A549 (cell line): ENCODE data around the gene R3HDM2. TPM values are rescaled to one million over a fixed set of nuclear protein-coding genes. Genes with fewer than 3 reads are reported as not detected.

Experiments
- ATAC-seq, 2 experiments: fragments of 200-7000 bp in 1 of 2; fragments of >200 bp in 1 of 2; cut with Nextera tagmentation in 1 of 2; cut with Tn5 transposase in 1 of 2; 3 replicates each; pipeline versions ENCODE4 v1.8.0 to v1.9.1; 2018 to 2020; ENCODE audit warnings: mild to moderate bottlenecking in 1 of 2, moderate library complexity in 1 of 2
- CTCF ChIA-PET: fragments of 300-600 bp; sonication (Branson Sonifier 250); formaldehyde crosslinking; extraction: SDS; loops from one replicate; lab custom pipeline; 2021; ENCODE audit warnings: antibody characterized with exemption, inconsistent platforms; lab: Yijun Ruan, JAX
- POLR2A ChIA-PET: fragments of 350-600 bp; formaldehyde crosslinking; extraction: SDS; loops from one replicate; lab custom pipeline; 2021; ENCODE audit warnings: antibody characterized with exemption, inconsistent platforms; lab: Yijun Ruan, JAX
- DNase-seq, 2 experiments: peaks; one replicate each; pipeline versions ENCODE4 v3.0.0 to v3.0.0-alpha.2; 2011 to 2016; ENCODE audit warnings: low read depth in 1 of 2, low spot score in 1 of 2
- FAIRE-seq: peaks from 2 replicates; lab custom pipeline; 2011; peaks lifted over from hg19 to GRCh38; lab: Jason Lieb, UNC
- H3K27ac ChIP-seq, 2 experiments: fragments of >200 bp; sonication (Bioruptor Twin); formaldehyde crosslinking; 3 replicates each; pipeline ENCODE4 v1.5.1; 2016 to 2017
- H3K4me1 ChIP-seq: fragments of >200 bp; sonication (Bioruptor Twin); formaldehyde crosslinking; 3 replicates; pipeline ENCODE4 v1.6.1; 2016
- H3K4me2 ChIP-seq: fragments of >200 bp; sonication (Bioruptor Twin); formaldehyde crosslinking; 3 replicates; pipeline ENCODE4 v1.6.1; 2016
- H3K4me3 ChIP-seq: fragments of >200 bp; sonication (Bioruptor Twin); formaldehyde crosslinking; 3 replicates; pipeline ENCODE4 v1.5.1; 2016
- H3K9me3 ChIP-seq: fragments of >200 bp; sonication (Bioruptor Twin); formaldehyde crosslinking; 3 replicates; pipeline ENCODE4 v1.6.1; 2016
- BHLHE40 ChIP-seq: IDR thresholded peaks from 2 replicates; pipeline ENCODE4 v1.6.1; 2012; ENCODE audit warnings: low read depth, low read length, inconsistent platforms
- CEBPB ChIP-seq, 2 experiments: fragments of >200 bp in 1 of 2; sonication (Bioruptor Twin) in 1 of 2; formaldehyde crosslinking in 1 of 2; IDR thresholded peaks; 2 replicates each; pipeline ENCODE4 v1.6.1; 2012 to 2016
- CHD4 ChIP-seq: fragments of 200-600 bp; sonication (generic); IDR thresholded peaks from 2 replicates; pipeline ENCODE4 v1.6.1; 2016; ENCODE audit warnings: antibody characterized with exemption, mild to moderate bottlenecking, borderline replicate concordance
- EHMT2 ChIP-seq: fragments of 200-600 bp; sonication (generic); IDR thresholded peaks from 2 replicates; pipeline ENCODE4 v1.6.1; 2016; ENCODE audit warnings: antibody characterized with exemption, low read depth, mild to moderate bottlenecking, moderate library complexity
- ELK1 ChIP-seq: fragments of 150-350 bp; IDR thresholded peaks from 2 replicates; pipeline ENCODE4 v1.6.1; 2014; ENCODE audit warnings: low read depth, mild to moderate bottlenecking, low read length
- ESRRA ChIP-seq: fragments of 150-350 bp; IDR thresholded peaks from 2 replicates; pipeline ENCODE4 v1.6.1; 2014; ENCODE audit warnings: mild to moderate bottlenecking, low read length, borderline replicate concordance
- FOSB ChIP-seq: fragments of 250-450 bp; sonication (Bioruptor Pico); IDR thresholded peaks from 2 replicates; pipeline ENCODE4 v1.5.0; 2020; ENCODE audit warnings: mild to moderate bottlenecking, moderate library complexity
- GATA3 ChIP-seq: IDR thresholded peaks from 2 replicates; pipeline ENCODE4 v1.6.1; 2012; ENCODE audit warnings: borderline replicate concordance
- HDAC2 ChIP-seq: fragments of 200-600 bp; sonication (generic); IDR thresholded peaks from 2 replicates; pipeline ENCODE4 v1.6.1; 2016
- HES2 ChIP-seq: fragments of >200 bp; sonication (Bioruptor Twin); formaldehyde crosslinking; IDR thresholded peaks from 2 replicates; pipeline ENCODE4 v1.6.1; 2016
- HEYL ChIP-seq: fragments of 250-450 bp; sonication (Bioruptor Pico); IDR thresholded peaks from 2 replicates; pipeline ENCODE4 v1.8.0; 2021; ENCODE audit warnings: mild to moderate bottlenecking, moderate library complexity
- HMGXB4 ChIP-seq: fragments of 250-450 bp; sonication (Bioruptor Pico); IDR thresholded peaks from 2 replicates; pipeline ENCODE4 v1.5.0; 2021; ENCODE audit warnings: mild to moderate bottlenecking, moderate library complexity, borderline replicate concordance
- HOXA7 ChIP-seq: fragments of 250-450 bp; sonication (Bioruptor Pico); IDR thresholded peaks from 2 replicates; pipeline ENCODE4 v1.5.0; 2020; ENCODE audit warnings: mild to moderate bottlenecking, moderate library complexity
- JUNB ChIP-seq: fragments of >200 bp; sonication (Bioruptor Twin); formaldehyde crosslinking; IDR thresholded peaks from 2 replicates; pipeline ENCODE4 v1.6.1; 2016
- KDM5A ChIP-seq: fragments of 200-600 bp; sonication (generic); IDR thresholded peaks from 2 replicates; pipeline ENCODE4 v1.6.1; 2016; ENCODE audit warnings: antibody characterized with exemption, mild to moderate bottlenecking
- MAX ChIP-seq: IDR thresholded peaks from 2 replicates; pipeline ENCODE4 v1.6.1; 2012
- MYC ChIP-seq: IDR thresholded peaks from 2 replicates; pipeline ENCODE4 v1.6.1; 2012; ENCODE audit warnings: mild to moderate bottlenecking, inconsistent platforms, low read length, improper control_type of control experiment, borderline replicate concordance
- NFE2L2 ChIP-seq: fragments of 150-350 bp; conservative IDR thresholded peaks from 2 replicates; pipeline ENCODE4 v1.6.1; 2014; ENCODE audit warnings: low read length
- NR3C1 ChIP-seq: fragments of >200 bp; sonication (Bioruptor Twin); formaldehyde crosslinking; IDR thresholded peaks from 3 replicates; pipeline ENCODE4 v1.6.1; 2017
- POLR2A ChIP-seq: IDR thresholded peaks from 2 replicates; pipeline ENCODE4 v1.6.1; 2012; ENCODE audit warnings: mild to moderate bottlenecking, low read length
- RAD21 ChIP-seq, 2 experiments: fragments of >200 bp in 1 of 2; sonication (Bioruptor Twin) in 1 of 2; formaldehyde crosslinking in 1 of 2; IDR thresholded peaks in 1 of 2; conservative IDR thresholded peaks in 1 of 2; 2 replicates in 1 of 2; 3 replicates in 1 of 2; pipeline ENCODE4 v1.6.1; 2012 to 2018; ENCODE audit warnings: inconsistent platforms in 1 of 2
- RARB ChIP-seq: fragments of 250-450 bp; sonication (Bioruptor Pico); IDR thresholded peaks from 2 replicates; pipeline ENCODE4 v1.8.0; 2021; ENCODE audit warnings: mild to moderate bottlenecking, moderate library complexity
- SREBF2 ChIP-seq: fragments of 450-650 bp; IDR thresholded peaks from 2 replicates; pipeline ENCODE4 v1.6.1; 2014; ENCODE audit warnings: mild to moderate bottlenecking, moderate library complexity
- TP53 ChIP-seq: fragments of 250-450 bp; sonication (Bioruptor Pico); IDR thresholded peaks from 2 replicates; pipeline ENCODE4 v1.5.0; 2021; ENCODE audit warnings: mild to moderate bottlenecking, moderate library complexity
- ZSCAN20 ChIP-seq: fragments of 250-450 bp; sonication (Bioruptor Pico); IDR thresholded peaks from 2 replicates; pipeline ENCODE4 v1.8.0; 2022; ENCODE audit warnings: mild to moderate bottlenecking, moderate library complexity
- WGBS: methylation state at CpG from one replicate; pipeline ENCODE4 v1.1.6; 2017; ENCODE audit errors: missing lambda C conversion rate; 5-methylcytosine and 5-hydroxymethylcytosine counted together
- polyA plus RNA-seq, 4 experiments: library from polyadenylated mRNA; depleted of rRNA in 3 of 4; stranded (reverse); fragments of >200 nt; fragmentation: RNase III in 1 of 4; extraction: RNeasy Plus Mini Kit Qiagen cat#74134 plus additional on column Dnase treatment in 1 of 4; gene quantifications; 2 replicates in 3 of 4; 3 replicates in 1 of 4; pipeline ENCODE4 v1.2.3, GENCODE V29; 2011 to 2017

Gene R3HDM2
- polyA plus RNA-seq, 2 of the 4 experiments (the other 2 are of a cell fraction) = 14.0 to 30.6 TPM

GRCh38 chr12:57352166-57352565 lies 78.7 kb downstream of the R3HDM2 start:
- peaks cover 4% of the 10 kb centered on the region; the same call in 2 of the 3 replicates for H3K9me3 ChIP-seq
- WGBS = 84% methylated on average over 3 of the region's 3 CpGs
- H3K4me3 ChIP-seq = no peak overlapping the region
- POLR2A ChIA-PET = no interaction called here
- FAIRE-seq = no peak
- TF ChIP-seq HEYL = no peak
- no peak for TF ChIP-seq JUNB
- TF ChIP-seq EHMT2 = no peak
- TF ChIP-seq MAX = no peak
- TF ChIP-seq NR3C1 = no peak
- TF ChIP-seq NFE2L2 = no peak
- TF ChIP-seq SREBF2 = no peak
- no peak for TF ChIP-seq KDM5A
- TF ChIP-seq, all 56 proteins: peak for 0
- Histone ChIP-seq H3K4me1 (peaks cover 6% of the 10 kb centered on the region; the same call in 1 of the 3 replicates), H3K27ac (no peak overlapping the region), H3K4me2 (no peak overlapping the region)
- ATAC-seq = no peak
- CTCF ChIA-PET = no interaction called here
- no peak for DNase-seq

GRCh38 chr12:57347284-57347683 lies 83.6 kb downstream of the R3HDM2 start:
- ChIA-PET CTCF (interaction anchor here (0.9 to 1.2 kb wide), 2 partner anchors 14 to 42 kb away, joined by 3 read pairs; no protein-coding TSS in a partner anchor), POLR2A (no interaction called here)
- H3K27ac ChIP-seq = no peak overlapping the region
- no peak overlapping the region for H3K4me2 ChIP-seq
- ATAC-seq = no peak
- no peak for FAIRE-seq
- H3K9me3 ChIP-seq = peaks cover 4% of the 10 kb centered on the region; the same call in 2 of the 3 replicates
- no peak overlapping the region for H3K4me3 ChIP-seq
- no peak for DNase-seq
- TF ChIP-seq CHD4 = no peak
- no peak for TF ChIP-seq RARB (CRISPR knock-in tag)
- no peak for TF ChIP-seq CEBPB (IDR thresholded peaks at IDR 0.05)
- no peak for TF ChIP-seq ELK1
- TF ChIP-seq ESRRA = no peak
- no peak for TF ChIP-seq RAD21 (conservative IDR thresholded peaks at IDR 0.05 in 1 of 2, IDR thresholded peaks at IDR 0.05 in 1 of 2)
- TF ChIP-seq HDAC2 = no peak
- no peak for TF ChIP-seq HOXA7 (CRISPR knock-in tag)
- TF ChIP-seq BHLHE40 = no peak
- TF ChIP-seq MYC = no peak
- TF ChIP-seq POLR2A = no peak
- TF ChIP-seq GATA3 = no peak
- no peak for TF ChIP-seq TP53 (CRISPR knock-in tag)
- TF ChIP-seq HMGXB4 (CRISPR knock-in tag) = no peak
- TF ChIP-seq ZSCAN20 (CRISPR knock-in tag) = no peak
- no peak for TF ChIP-seq FOSB (CRISPR knock-in tag)
- TF ChIP-seq HES2 = no peak
- TF ChIP-seq JUNB = no peak
- peaks cover 5% of the 10 kb centered on the region for H3K4me1 ChIP-seq
